Ramos (cell line): ENCODE measurements around the gene EPHB1.
"Not testable (repeated sequence)": the region's sequence is repeated elsewhere in the genome, so short reads cannot be mapped to it uniquely, and the experiment has no call there.

ENCODE experiments used
- in situ Hi-C: fragments of 300-500 bp; cut with MboI; formaldehyde crosslinking; loops from one replicate; pipeline ENCODE4 v1.14.3; 2022; ENCODE audit warnings: low sequenced_read_pairs; ENCODE audit not compliant: unreplicated experiment

EPHB1 gene

DNA sequence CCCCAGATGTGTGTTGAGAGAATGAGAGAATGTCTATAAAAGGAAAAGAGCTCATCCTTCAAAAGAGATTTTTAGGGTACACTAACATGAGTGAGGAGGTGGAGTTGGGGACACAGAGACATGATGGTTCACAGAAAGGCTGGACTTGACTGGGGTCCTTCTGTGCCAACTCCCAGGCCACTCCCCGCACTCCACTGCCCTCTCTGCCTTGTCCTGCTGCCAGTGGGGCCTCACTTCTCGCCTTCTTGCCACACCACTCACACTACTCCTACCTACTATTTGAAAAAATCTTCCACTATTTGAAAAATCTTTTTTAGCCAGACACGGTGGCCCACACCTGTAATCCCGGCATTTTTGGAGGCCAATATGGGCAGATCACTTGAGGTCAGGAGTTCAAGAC, 298.1 kb downstream of the EPHB1 start:
- in situ Hi-C loops = no loop called here

DNA sequence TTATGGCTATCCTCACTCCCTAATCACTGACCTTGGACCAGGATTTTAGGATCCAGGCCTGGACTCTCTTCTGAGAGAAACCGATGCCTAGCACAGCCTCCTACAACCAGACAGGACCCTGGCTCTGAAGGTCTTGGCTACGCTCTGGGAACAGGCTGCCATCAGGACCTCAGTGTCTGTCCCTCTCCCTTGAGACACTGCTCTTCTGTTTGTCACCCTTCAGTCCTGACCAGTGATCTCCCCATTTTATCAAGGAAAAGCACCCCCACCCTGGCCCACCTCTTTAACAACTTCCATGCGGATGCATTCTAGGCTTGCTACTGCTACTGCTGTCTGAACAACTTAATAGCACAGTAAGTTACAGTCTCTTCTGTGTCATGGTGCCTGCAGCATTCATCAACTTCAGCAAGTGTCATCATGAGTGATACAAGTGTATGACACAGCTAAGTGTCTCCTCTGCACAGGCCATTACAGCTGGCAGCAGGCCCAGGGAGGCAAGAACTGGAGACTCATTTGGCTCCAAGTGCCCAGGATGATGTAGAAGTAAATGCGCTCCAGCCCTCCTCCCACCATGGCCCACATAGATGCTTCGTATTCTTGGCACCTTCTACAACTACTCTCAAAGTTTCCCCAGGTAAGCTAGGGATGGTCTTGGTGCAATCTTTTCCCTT, 302.4 kb downstream of the EPHB1 start:
- in situ Hi-C loops = no loop called here

DNA sequence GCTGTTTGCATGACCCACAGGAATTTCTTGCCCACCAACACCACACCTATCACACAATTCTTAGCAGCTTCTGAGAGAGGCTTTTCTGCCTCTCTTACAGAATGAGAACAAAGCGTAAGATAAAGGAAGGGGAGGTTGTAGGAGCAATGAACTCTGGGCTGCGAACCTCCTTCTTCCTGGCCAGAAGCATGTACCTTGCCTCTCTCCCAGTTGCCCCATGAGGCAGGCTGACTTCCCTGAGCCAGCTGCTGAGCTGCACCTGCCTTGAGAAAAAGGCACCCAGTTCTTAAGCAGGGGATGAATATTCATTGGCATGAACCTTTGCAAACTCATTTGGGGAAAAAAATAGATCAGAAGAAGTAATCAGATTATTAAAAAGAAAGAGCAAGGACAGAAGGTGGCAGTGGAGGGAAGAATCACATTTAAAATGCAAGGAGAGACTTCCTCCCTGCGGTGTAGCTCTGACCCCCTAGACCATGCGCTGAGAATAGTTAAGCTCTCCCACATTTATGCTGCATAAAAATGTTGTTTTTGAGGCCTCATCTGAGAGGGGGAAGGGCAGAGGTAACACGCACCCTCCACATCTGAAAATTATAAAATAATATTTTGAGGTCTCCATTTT, 304.8 kb downstream of the EPHB1 start:
- in situ Hi-C loops = no loop called here

DNA sequence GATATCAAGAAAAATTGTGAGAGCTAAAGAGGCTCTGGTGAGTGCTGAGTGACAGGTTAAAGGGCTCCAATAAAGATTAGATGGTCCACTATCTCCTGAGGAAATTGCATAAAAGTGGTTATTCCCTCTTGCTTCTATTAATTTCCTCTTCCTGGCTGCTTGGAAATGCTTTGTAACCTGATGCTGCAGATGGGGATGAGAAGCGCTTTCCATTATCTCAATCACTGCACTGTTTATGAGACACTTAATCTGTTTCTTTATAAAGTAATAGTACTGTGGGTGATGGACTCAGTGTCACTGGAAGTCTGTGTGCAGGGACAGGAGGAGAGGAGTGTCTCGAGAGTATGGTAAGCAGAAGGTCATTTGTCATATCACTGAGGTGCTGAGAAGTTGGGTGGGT, 305.3 kb downstream of the EPHB1 start:
- in situ Hi-C loops = no loop called here

DNA sequence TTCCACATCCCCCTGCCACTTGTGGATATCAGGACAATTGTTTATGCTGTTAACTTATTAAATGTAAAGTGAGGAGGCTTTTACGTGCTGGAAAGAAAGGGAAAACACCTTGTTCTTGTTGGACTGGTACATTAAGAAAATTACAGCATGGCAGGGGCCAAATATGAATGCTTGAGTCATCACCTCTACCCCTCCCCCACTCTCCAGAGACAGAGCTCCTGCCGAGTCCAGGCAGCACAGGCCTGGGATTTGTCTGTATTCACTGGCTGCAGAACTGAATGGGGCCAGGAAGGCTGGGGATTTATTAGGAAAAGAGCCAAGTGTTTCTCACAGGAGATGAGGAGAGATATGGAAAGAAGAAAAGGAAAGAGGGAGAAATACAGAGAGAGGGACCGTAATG, 308.9 kb downstream of the EPHB1 start:
- in situ Hi-C loops = no loop called here

DNA sequence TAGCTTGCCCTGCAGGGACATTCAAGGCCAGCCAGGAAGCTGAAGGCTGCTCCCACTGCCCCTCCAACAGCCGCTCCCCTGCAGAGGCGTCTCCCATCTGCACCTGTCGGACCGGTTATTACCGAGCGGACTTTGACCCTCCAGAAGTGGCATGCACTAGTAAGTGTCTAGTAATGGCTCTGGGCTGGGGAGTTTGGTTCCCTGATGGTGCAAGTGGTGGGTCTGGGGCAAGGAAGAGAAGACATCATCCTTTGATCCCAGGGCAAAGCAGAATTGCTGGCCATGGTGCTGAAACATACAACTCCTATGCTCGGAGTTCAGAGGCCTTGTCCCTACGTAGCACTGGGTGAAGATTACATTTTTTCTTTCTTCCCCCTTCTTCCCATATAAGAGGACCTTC, 311.4 kb downstream of the EPHB1 start:
- in situ Hi-C loops = no loop called here

DNA sequence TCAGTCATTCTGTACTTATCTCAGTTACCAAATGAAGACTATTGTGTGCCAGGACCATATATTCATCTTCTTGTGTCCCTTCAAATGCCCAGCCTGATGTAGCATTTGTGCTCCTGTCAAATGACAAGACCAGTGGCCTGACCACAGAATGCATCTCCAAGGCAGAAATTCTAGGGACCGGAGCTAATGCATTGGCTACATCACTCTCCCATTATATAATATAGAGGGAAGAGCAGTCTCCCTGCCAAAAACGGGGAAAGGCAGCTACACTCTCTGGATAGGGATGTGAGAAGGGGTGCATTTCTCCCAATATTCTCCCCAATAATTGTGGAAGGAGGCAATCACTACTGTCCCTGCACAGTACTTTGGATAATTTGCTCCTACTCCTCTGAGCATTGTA, 312.0 kb downstream of the EPHB1 start:
- in situ Hi-C loops = no loop called here

DNA sequence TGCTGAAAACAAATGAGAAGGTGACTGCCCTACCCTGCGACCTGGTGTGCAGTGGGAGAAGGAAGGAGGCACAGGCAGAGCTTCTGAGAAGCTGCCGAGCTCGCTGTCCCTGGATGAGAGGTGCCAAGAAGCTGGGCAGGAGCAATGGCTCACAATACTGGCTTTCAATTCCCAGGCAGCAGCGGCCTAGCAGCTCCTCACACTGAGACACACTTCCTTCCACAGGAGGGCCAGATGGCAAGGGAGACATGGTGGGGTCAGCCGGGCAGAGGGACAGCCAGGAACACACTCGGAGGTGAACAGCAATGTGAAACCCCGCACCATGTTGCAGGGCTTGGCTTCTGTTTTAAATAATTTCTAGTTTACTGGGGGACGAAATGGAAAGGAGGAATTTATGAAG, 314.6 kb downstream of the EPHB1 start:
- in situ Hi-C loops = no loop called here

DNA sequence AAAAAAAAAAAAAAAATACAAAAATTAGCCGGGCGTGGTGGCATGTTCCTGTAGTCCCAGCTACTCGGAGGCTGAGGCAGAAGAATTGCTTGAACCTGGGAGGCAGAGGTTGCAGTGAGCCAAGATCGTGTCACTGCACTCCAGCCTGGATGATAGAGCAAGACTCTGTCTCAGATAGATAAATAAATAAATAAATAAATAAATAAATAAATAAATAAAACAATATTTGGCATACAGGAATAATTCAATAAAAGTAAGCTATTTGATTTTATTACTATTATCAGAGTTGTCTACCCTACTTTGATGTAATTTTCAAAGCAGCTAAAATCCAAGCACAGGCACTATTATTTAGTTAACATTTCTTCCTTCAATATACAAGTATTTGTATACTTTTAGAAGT, 319.5 kb downstream of the EPHB1 start:
- in situ Hi-C loops = not testable (repeated sequence)

DNA sequence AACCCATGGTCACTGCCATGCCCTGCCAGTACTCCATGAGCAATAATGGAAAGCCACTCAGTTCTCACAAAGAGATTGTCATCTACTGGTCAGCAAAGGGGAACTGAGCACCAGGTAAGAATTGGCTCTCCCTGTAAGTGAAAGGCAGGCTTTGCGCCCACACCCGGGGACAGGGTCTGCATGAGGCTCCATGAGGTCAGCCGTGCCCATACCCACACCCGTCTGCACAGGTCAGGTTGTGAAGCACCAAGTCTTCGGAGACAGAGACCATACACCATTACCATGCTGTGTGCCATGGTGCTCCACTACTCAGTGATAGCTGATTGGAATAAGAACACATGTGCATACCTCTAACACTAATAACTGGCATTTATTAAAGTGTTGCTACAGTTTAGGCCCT, 322.9 kb downstream of the EPHB1 start:
- in situ Hi-C loops = no loop called here

DNA sequence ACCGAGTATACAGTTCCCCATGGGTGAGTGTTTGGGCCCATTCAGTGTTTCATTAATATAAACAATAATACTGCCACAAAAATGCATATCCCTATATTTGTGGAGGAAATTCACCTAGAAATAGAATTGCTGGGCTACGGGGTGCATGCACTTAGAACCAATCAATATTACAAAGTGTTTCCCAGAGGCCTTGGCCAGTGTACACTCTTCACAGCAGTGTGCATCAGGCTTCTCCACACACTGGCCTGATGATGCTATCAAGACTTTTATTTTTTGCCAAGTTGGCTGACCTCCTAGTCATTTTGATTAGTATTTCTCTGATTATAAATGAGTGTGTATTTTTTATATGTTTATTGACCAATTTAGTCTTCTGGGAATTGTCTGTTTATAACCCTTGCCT, 323.7 kb downstream of the EPHB1 start:
- in situ Hi-C loops = no loop called here

DNA sequence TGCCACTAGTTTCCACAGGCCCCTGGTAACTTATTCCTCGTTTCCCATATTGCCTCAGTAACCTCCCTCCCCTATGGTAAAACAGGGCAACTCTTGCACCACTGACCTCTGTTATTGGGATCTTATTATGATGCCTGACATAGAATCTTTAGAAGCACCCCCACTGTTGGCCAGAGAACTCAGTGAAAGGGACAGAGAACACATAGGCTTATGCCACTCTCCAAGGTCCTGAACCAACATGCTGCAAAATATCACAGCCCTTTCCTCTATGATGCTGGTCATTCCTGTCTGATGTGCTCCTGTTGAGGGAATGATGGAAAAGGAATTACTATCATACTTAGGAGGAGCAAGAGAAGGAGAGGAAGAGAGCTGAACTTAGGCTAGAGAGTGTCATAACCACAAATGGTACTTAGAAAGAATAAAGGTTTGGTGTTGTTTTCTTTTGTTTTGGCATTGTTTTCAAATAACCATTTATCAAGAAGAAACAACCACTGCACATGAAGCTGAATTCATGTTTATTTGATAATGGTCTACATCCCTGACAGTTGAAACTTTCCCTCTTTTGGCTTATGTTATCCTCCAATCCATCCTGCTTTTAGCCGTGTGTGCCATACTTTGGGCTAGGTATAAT, 330.2 kb downstream of the EPHB1 start:
- in situ Hi-C loops = no loop called here

DNA sequence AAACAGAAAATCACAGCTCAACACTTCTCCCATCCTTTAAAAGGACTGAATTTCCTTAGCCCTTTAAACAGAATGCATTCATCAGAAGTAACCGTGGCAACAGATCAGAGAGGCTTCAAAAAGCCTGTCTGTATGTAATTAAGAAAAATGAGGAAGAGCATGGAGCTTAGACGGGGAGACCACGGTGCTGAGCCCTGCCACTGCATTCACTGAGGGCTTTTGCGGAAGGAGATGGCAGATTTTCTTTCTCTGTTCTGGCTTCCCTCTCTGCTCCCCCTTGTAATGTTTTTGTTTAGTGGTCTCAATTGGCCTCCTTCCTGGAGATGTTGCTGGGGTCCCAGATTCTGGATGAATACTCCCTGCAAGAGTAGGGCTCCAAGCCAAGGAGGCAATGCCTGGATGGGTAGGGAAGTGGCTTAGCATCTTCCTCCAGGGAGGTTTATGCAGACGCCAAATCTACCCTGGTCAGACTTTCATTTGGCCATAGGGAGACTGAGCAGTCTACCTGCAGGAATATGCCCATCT, 332.9 kb downstream of the EPHB1 start:
- in situ Hi-C loops = no loop called here

DNA sequence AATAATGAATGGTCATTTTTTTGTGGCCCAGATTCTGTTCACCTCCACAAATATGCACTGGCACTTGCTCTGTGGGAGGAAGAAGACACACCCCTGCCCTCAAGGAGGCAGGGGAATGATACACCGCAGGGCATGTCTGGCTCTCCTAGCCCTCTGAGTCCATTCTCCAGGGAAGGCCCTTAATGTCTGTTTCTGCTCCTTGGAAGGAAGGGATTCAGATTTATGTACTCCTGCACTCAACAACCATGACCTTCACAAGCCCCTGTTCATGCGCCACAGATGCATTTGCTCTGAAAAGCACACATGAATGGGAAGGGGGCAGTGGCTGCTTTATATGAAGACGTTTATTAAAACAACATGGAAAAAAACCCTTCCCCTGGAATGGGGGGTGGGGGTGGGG, 333.8 kb downstream of the EPHB1 start:
- in situ Hi-C loops = no loop called here

DNA sequence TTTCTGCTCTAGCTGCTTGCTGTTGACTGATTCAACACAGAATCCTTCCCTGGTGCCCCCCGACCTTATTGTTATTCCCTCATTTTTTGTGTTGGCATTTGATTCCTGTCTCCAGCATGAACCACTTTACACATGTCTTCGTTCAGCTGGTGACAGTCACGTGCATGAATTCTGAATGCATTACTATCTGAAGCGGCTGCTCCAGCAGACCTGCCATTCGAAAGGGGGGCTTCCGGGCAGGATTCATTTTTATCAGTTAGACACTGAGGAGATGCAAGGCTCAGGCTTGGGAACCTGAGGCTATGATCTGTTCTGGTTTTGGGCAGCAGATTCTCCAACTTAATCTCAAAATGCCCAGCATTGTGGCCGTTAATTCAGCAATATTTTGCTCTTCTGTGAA, 336.2 kb downstream of the EPHB1 start:
- in situ Hi-C loops = no loop called here

DNA sequence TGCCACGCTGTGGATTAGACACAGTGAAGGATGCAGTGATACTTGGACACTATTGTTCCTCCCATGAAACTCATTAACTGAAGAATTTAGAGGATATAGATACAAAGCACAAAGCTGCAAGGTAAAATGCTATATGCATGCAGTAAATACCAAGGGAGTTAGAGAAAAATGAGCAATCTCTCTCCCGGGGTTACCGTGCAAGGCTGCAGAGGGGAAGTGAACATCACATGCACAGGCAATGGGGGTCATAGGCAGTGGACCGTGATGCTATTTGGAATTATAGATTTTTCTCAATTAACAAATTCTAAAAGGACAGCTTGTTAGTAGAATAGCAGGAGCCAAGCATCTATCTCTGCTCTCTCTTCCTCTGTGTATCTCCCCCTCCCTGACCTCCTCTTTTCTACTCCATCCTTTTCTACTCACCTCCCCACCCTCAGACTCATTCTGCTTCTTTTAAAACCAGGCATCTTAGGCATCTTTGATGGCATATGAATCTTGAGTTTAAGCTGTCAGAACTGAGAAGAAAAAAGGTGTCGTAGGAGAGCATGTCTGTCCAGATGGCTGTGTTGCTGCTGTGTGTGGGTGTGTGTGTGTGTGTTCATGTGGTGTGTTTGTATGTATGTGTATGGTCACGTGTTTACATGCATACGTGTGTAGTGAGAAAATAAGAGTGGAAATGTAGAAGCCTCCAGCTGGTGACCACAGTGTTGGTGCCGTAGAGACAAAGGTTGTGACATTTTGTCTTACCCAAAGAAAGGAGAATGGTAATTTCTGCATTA, 339.0 kb downstream of the EPHB1 start:
- in situ Hi-C loops = no loop called here

DNA sequence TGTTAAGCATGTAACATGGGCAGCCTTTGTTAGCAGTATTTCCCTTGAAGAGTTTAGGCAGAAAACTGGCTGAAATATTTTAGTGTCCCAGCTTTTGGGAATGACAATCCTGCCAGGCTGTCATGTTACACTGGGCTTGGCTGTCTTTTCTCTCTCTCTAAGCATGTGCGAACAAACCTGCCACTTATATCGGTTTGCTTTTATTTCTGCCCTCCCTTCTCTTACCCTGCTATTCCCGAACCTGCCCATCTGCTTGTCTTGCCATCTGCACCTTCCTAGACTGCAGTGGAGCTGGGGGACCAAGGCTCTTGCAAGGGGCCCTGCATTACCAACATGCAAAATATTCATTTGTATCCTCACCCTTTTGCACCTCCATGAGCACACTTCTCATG, 339.6 kb downstream of the EPHB1 start:
- in situ Hi-C loops = no loop called here

DNA sequence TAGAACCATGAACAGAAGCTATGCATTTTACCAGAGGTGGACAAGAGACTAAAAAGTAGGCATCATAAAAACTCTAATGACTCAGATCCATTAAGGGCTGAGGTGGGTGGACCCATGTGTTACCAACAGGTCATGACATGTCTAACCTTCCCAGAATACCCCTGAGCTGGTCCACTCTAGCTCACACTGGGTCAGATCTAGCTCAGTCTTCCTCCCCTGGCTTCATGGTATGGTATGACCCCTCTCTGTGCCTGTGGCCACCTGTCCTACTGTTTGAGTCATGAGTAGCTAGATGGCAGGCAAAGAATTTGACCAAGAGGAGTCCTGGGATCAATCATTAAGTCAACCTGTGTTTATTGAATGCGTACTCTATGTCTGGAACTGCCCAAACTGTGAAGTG, 340.4 kb downstream of the EPHB1 start:
- in situ Hi-C loops = no loop called here

DNA sequence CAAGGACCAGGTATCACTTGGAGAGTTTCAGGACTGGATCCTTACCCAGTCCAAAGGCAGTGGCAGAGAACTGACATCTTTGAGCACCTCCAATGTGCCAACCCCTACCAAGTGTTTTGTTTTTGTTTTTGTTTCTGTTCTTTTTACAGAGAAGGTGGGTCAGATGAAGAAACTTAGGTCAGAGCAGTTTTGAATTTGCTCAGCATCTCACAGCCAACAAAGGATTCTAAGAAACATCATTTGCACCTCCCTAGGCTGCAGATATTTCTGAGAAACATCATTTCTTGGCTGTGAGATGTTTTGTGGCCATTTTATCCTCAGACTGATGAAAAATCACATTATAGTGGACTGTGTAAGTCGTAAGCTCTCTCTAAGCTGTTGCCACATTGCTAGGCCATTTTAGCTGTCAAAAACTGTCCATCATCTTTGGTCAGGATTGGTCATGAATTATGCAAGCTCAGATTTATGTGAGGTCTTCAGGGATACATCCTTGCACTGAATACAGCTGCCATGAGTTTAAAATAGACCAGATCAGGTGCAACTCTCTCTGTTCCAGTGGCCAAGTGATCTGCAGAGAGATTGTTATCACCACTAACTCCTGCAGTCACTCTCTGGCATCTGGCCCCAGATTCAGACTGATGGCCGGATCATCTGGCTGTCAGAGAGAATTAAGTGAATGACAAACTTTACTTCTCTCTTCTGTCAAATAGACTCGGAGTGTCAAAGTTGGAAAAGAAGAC, 341.5 kb downstream of the EPHB1 start:
- in situ Hi-C loops = no loop called here

DNA sequence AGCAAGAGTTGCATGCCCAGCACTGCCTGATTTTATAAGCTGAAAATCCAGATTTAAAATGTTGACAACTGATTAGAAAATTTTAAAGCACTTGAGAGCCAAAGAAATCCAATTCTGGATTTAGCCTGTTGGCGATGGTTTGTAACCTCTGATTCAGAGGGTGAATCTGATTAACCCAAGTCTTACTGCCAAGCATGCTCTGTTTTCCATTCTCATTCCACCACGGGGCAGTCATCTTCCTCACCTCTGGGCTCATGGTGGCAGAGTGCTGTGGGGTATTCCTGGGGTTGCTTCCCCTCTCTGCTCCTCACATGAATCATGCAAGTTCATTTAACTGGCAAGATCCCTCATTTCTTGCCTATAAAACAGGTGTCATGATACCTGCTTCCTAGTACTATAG, 342.2 kb downstream of the EPHB1 start:
- in situ Hi-C loops = no loop called here
